GM10266 (cell line): Measurements from ENCODE around the gene MTHFD1L.

Source experiments
- DNase-seq: peaks from one replicate; pipeline ENCODE4 v3.0.0; 2012; ENCODE audit errors: extremely low spot score
- TF ChIP-seq, protein P1 (sequence below): IDR thresholded peaks from 2 replicates; pipeline ENCODE4 v1.5.1; 2012; ENCODE audit warnings: mild to moderate bottlenecking, low read depth; ENCODE audit not compliant: control insufficient read depth, insufficient read depth; ENCODE audit errors: missing control alignments

MTHFD1L gene

DNA sequence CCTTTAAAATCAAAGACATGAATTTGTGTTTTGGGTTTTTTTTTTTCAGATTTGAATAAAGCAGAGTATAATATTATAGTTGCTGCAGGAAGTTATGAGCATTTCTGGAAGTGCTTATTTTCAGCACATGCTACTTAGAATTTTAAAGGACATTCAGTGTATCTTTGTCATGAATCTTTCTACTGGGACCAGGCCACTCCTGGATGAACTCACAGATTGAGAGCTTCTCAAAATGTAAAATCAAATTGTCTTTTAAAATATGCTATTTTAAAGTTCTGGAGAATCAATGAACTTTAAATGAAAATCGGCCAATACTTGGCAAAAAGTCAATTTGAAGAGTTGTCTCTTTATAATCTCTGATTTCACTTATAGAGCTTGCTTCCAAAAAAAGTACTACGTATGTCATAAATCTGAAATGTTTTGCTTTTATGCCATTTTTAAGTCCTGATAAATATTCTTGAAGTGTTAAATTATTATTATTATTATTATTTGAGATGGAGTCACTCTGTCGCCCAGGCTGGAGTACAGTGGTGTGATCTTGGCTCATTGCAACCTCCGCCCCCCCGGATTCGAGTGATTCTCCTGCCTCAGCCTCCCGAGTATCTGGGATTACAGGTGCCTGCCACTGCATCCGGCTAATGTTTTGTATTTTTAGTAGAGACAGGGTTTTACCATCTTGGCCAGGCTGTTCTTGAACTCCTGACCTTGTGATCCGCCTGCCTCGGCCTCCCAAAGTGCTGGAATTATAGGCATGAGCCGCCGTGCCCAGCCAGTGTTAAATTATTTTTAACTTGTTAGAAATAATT lies 198.5 kb downstream of the MTHFD1L start:
- no peak for DNase-seq
- TF ChIP-seq, protein P1, sequence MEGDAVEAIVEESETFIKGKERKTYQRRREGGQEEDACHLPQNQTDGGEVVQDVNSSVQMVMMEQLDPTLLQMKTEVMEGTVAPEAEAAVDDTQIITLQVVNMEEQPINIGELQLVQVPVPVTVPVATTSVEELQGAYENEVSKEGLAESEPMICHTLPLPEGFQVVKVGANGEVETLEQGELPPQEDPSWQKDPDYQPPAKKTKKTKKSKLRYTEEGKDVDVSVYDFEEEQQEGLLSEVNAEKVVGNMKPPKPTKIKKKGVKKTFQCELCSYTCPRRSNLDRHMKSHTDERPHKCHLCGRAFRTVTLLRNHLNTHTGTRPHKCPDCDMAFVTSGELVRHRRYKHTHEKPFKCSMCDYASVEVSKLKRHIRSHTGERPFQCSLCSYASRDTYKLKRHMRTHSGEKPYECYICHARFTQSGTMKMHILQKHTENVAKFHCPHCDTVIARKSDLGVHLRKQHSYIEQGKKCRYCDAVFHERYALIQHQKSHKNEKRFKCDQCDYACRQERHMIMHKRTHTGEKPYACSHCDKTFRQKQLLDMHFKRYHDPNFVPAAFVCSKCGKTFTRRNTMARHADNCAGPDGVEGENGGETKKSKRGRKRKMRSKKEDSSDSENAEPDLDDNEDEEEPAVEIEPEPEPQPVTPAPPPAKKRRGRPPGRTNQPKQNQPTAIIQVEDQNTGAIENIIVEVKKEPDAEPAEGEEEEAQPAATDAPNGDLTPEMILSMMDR: no peak

DNA sequence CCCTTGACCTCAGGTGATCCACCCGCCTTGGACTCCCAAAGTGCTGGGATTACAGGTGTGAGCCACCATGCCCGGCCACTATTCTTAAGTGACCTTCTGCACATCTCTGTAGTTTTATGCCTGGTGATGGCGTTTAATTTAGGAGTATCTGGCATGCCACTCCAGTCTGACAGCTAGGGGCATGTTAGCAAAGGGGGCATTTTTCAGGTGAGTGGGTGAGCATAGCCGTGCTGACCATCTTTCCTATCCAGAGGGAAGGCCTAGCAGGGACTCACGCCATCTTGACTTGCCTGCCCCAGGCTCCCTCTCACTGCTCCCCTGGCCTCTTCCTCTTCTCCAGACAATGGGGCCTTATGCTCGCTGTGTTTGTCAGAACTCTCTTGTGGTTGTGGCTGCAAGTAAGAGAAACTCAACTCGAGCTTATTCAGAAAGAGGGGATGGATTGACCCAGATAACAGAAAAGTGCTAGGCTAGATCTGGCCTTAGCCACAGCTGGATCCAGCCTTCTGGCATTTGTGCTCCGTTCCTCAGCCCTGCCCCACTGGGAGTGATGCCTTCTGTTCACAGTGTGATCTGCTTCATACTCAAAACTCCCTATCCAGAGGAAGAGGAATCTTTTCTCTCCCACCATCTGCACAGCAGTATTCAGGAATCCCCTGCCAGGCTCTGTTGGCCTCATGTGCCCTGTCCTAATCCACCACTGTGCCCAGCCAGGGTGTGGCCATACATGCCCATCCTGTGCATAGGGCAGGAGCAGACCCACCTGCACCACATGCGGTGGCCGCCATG lies 199.7 kb downstream of the MTHFD1L start:
- DNase-seq: no peak
- TF ChIP-seq, protein P1: no peak

DNA sequence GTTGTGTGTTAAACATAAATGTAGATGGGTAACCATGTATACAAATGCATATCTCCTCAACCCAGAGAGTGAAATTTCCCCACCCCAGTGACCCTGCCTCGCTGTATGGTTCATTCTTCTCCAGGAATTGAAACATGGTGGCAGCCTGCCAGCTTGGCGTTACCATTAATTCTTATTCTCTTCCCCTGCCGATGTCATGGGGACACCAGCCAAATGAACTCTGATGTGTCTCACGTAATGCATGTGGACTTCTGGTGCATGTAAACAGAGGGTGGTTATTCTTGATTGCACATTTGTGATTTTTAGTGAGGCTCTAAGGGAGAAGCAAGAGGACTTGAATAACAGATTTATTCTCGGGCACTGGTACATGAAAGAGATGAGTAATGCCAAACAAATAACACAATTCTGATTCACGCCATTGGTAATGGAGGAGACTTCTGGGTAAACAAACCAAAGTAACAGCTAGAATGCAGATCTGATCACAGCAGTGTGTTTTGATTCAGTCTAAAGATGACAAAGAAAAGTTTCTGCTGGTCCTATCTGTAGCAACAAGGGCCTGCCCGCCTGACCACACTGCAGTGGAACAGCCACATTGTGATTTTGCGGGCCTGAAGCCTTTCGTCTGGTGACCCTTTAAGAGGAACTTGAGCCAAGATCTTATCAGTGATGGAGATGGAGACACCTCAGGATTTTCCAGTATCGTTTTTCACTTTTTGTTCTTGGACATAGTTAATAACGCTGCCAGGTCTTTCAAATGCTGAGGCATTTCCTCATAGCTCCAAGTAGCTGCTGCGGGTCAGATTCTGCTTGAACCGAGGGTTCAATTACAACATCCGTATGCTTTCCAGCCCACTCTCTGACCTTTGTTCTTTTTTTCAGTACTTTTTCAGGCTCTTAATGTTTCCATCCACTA lies 202.4 kb downstream of the MTHFD1L start:
- no peak for DNase-seq
- TF ChIP-seq, protein P1: no peak

DNA sequence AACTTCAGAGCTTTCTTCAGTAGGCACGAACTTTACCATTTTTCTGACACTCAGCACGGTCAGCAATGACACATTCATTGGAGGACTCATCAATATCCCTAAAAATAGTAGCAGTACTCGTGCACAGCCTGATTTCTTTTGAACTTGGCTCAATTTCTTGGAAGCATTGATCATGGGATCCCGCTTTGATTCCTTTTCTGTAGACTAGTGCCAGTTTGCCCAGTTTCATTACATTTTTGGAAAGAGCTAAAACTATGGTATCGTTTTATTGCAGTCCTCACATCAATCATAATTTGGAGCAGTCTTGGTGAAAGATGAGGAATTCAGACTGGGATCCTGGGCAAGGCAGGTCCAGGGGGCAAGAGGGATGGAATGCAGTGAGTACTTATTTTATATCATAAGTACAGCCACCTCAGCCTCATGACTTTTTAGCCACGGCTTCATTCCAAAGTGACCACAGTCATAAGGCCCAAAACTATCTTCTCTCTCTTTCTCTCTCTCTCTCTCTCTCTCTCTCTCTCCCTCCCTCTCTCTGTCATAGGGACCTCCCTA lies 203.3 kb downstream of the MTHFD1L start:
- DNase-seq: no peak
- TF ChIP-seq, protein P1: no peak

DNA sequence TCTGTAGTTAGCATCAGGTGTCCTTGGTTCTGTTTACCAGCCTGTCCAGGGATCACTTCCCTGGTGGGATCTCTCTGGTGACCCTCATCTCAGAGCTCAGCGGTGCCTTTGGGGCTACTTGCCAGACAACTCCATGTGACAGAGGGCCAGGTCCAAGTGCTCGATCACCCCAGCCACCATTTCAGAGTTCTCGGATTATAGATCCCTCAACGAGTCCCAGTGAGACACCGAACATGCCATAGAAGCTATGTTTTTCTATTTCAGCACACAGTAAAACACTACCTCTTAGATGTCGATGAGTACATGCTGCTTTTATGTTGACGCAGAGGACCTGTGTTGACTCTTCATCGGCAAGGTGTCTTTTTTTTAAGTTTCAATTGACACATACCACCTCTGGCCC lies 204.1 kb downstream of the MTHFD1L start:
- TF ChIP-seq, protein P1: no peak
- DNase-seq: no peak

DNA sequence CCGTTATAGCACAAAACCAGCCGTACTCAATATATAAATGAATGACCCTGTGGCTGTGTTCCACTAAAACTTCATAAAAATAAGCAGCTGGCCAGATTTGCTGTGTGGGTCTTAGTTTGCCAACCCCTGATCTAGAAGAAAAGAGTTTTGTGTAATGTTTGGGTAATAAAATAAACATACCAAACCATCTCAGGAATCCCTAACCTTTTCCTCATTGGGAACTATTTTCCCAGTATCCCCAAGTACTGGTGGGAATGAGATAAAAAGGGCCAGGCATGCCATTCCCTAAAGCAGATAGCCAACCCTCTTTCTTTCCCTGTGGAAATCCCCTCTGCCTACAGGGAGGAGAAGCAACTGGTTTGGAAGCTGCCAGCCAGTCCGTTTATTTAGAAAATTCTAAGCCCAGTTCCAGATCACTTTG lies 205.1 kb downstream of the MTHFD1L start:
- TF ChIP-seq, protein P1: no peak
- no peak for DNase-seq
